ENCODE results near the gene APBB2. TPM values are rescaled to one million over a fixed set of nuclear protein-coding genes. Genes with fewer than 3 reads are reported as not detected.

The APBB2 gene
- total RNA-seq, 2 experiments from 2014 or later = 1.5 to 1.7 TPM

DNA sequence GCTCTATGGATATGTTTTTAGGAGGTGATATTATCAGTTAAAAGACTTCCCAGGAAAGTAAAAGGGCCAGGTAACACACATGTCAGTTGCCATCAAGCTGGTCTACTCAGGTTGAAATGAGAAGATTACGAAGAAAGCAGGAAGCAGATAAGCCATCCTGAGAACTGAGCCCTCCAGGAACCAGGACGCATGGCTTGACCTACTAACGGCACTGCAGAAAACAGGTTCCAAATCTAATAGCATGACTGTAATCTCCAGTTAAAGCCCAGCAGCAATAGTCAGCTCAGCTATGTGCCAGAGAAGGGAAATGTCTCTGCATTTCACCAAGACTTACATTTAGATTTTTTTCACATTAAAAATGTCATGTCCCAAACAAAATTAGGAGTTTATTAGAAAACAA lies 77.9 kb downstream of the APBB2 start:
- no peaks in the 10 kb centered on the region for H3K4me1 Mint-ChIP-seq (ENCODE audit: low read depth)
- no peak overlapping the region for H3K4me3 Mint-ChIP-seq
- intact Hi-C loops (cut with micrococcal nuclease) = no loop called here
- no peak overlapping the region for H3K27ac Mint-ChIP-seq
- DNase-seq = no peak
- ChIA-PET POLR2A (no interaction called here), CTCF (no interaction called here)
- H3K9me3 Mint-ChIP-seq = no peaks in the 10 kb centered on the region
- no peaks in the 10 kb centered on the region for H3K27me3 Mint-ChIP-seq
- no peaks in the 10 kb centered on the region for H3K36me3 Mint-ChIP-seq

DNA sequence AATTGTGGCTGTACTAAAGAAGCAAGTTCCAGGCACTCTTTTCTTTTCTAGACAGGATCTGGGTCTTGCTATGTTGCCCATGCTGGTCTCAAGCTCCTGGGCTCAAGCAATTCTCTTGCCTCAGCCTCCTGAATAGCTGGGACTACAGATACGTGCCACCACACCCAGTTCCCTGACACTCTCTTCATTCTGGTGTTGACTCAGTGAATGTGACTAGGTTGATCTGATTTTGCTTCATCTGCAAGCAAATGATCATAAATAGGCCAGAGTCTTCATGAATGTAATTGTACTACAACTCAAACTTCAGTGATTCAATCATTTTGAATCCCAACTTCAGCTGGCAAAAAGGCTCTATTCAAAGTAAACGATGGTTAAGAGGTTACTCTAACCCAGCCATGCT lies 78.5 kb downstream of the APBB2 start:
- Mint-ChIP-seq H3K4me1 (ENCODE audit: low read depth) (no peaks in the 10 kb centered on the region), H3K27ac (no peak overlapping the region), H3K9me3 (no peaks in the 10 kb centered on the region), H3K36me3 (no peaks in the 10 kb centered on the region), H3K27me3 (no peaks in the 10 kb centered on the region), H3K4me3 (no peak overlapping the region)
- intact Hi-C loops (cut with micrococcal nuclease) = no loop called here
- ChIA-PET POLR2A (no interaction called here), CTCF (no interaction called here)
- DNase-seq = no peak

DNA sequence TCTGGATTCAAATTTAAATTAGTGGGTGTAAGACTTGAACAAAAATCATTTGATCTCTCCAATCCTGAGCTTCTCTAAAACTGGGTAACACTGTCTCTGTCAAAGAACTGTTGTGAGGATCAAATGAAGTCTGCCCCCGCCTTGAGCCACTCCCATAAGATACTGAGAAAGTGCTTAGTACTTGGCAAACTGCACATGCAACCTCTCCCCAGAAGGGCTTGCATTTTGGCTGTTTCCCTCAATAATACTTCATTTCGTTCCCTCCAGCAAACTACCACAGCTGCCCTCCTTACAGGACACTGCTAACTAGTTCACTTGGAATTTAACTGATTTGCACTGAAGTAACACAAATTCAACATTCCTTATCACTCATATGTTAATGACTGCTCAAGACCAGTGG lies 79.8 kb downstream of the APBB2 start:
- ChIA-PET CTCF (no interaction called here), POLR2A (no interaction called here)
- intact Hi-C loops (cut with micrococcal nuclease) = no loop called here
- H3K4me3 Mint-ChIP-seq = no peak overlapping the region
- H3K36me3 Mint-ChIP-seq = no peaks in the 10 kb centered on the region
- no peak overlapping the region for H3K27ac Mint-ChIP-seq
- H3K27me3 Mint-ChIP-seq = no peaks in the 10 kb centered on the region
- no peaks in the 10 kb centered on the region for H3K4me1 Mint-ChIP-seq (ENCODE audit: low read depth)
- no peaks in the 10 kb centered on the region for H3K9me3 Mint-ChIP-seq
- DNase-seq = no peak

DNA sequence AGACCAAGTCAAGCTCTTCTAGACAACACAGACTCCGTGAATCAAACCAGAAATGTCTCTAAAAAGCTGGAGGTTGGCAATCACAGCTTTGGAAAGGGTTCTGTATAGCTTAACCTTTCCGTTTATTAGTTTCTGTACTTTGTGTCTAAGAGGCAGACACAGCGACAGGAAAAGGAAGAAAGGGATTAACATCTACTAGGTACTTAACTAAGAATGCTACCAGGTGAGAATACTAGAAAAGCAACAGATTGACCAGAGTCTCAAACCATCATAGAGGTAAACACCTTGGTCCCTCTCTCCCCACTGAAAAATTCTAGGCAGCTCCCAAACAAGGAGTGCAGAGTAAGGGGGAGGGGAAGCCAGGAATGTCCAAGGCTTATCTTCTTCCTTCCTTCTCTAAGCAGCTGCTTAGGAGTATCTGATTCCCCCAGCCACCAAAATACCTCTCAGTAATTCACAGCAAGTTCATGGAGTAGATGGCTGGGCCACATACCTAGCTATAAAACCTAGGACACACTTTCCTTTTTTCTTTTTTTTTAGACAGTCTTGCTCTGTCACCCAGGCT lies 80.8 kb downstream of the APBB2 start:
- ChIA-PET POLR2A (no interaction called here), CTCF (no interaction called here)
- intact Hi-C loops (cut with micrococcal nuclease) = no loop called here
- no peaks in the 10 kb centered on the region for H3K27me3 Mint-ChIP-seq
- no peaks in the 10 kb centered on the region for H3K4me1 Mint-ChIP-seq (ENCODE audit: low read depth)
- H3K9me3 Mint-ChIP-seq = no peaks in the 10 kb centered on the region
- no peak overlapping the region for H3K27ac Mint-ChIP-seq
- no peak for DNase-seq
- H3K36me3 Mint-ChIP-seq = no peaks in the 10 kb centered on the region
- no peak overlapping the region for H3K4me3 Mint-ChIP-seq

DNA sequence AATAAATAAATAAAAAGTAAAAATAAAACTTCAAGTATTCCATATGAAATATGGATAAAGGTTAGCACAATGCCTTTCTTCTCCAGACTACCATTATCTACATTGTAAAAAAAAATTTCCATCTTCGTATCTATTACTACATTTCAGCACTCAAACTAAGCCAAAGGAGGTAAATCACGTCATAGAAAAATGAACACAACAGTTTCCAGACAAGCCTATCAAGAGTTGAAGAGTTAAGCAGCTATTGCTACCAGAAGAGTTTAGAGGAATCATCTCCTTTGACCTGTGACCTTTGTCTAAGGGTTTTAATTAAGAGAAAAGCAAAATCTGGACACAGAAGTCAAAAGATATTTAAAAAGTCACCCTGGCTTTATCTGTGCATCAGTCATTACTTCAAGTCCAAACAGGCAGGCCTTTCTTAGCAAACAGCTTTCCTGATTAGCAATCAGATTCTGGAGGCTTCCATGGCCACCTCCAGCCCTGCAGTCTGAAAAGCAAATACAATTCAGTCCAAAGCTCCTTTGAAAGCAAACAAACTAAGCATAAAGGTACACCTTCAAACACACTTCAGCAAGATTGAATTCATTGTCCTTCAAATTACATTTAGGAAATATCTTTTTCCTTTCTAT lies 82.2 kb downstream of the APBB2 start:
- CTCF ChIA-PET = no interaction called here

DNA sequence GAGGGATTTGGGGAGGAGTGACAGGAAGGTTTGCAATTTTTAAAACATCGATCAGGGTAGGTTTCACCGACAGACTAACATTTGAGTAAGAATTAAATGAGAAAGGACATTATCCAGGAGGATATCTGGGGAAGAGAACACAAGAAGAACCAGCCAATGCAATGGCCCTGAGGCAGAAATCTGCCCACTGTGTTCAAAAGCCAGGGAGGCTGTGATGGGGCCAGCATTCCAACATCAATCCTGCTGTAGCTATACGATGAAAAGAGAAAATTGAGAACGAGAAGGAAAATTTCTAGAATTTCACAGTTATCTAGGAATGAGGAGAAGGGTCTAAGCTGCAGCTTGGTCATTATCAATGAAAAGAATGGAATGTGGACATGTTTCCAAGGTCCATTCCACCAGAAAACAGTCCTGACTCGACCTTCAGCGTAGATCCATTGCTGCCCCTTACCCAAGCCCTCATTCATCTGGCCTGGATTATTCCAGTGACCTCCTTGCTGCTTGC lies 84.4 kb downstream of the APBB2 start:
- ChIA-PET POLR2A (no interaction called here), CTCF (no interaction called here)
- no peaks in the 10 kb centered on the region for H3K36me3 Mint-ChIP-seq
- no peaks in the 10 kb centered on the region for H3K9me3 Mint-ChIP-seq
- no peak for DNase-seq
- intact Hi-C loops (cut with micrococcal nuclease) = no loop called here
- H3K4me1 Mint-ChIP-seq (ENCODE audit: low read depth) = no peaks in the 10 kb centered on the region
- H3K27me3 Mint-ChIP-seq = peaks cover 2% of the 10 kb centered on the region
- no peak overlapping the region for H3K4me3 Mint-ChIP-seq
- H3K27ac Mint-ChIP-seq = no peak overlapping the region

More for the DNA sequence above, 82.2 kb downstream of the APBB2 start:
- no peaks in the 10 kb centered on the region for H3K4me1 Mint-ChIP-seq (ENCODE audit: low read depth)
- DNase-seq = no peak
- intact Hi-C loops (cut with micrococcal nuclease) = no loop called here
- no peaks in the 10 kb centered on the region for H3K9me3 Mint-ChIP-seq
- H3K27ac Mint-ChIP-seq = no peak overlapping the region
- H3K4me3 Mint-ChIP-seq = no peak overlapping the region
- POLR2A ChIA-PET = no interaction called here
- peaks cover 2% of the 10 kb centered on the region for H3K27me3 Mint-ChIP-seq
- no peaks in the 10 kb centered on the region for H3K36me3 Mint-ChIP-seq

DNA sequence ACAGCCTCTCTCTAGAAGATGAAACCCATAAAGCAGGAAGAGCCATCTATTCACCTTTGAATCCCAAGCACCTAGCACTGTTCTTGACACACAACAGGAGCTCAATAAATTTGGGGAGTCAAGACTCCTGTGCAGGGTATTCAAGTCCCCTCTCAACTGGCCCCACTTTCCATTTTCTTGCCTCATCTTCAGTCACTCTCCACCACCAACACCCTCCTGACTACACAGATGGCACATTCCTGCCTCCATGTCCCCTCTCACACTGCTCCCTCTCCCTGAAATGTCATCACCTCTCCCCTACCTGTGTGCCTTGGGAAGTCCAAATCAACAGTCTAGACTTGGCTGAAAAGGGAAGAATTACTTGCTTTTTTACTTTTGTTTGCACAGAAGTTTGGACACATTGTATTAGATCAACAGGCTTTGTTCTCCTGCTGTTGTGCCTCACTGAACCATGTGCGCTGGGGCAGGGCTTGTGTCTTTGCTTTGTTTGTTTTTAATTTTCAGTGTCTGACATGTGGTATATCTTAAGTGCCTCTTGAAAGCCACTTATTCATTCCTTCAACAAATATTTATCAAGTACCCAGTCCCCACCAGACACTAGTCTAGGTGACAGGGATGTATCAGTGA lies 85.1 kb downstream of the APBB2 start:
- H3K4me1 Mint-ChIP-seq (ENCODE audit: low read depth) = no peaks in the 10 kb centered on the region
- no peaks in the 10 kb centered on the region for H3K36me3 Mint-ChIP-seq
- peaks cover 2% of the 10 kb centered on the region for H3K27me3 Mint-ChIP-seq
- H3K27ac Mint-ChIP-seq = no peak overlapping the region
- intact Hi-C loops (cut with micrococcal nuclease) = no loop called here
- no peak for DNase-seq
- ChIA-PET POLR2A (no interaction called here), CTCF (no interaction called here)
- no peaks in the 10 kb centered on the region for H3K9me3 Mint-ChIP-seq
- H3K4me3 Mint-ChIP-seq = no peak overlapping the region

DNA sequence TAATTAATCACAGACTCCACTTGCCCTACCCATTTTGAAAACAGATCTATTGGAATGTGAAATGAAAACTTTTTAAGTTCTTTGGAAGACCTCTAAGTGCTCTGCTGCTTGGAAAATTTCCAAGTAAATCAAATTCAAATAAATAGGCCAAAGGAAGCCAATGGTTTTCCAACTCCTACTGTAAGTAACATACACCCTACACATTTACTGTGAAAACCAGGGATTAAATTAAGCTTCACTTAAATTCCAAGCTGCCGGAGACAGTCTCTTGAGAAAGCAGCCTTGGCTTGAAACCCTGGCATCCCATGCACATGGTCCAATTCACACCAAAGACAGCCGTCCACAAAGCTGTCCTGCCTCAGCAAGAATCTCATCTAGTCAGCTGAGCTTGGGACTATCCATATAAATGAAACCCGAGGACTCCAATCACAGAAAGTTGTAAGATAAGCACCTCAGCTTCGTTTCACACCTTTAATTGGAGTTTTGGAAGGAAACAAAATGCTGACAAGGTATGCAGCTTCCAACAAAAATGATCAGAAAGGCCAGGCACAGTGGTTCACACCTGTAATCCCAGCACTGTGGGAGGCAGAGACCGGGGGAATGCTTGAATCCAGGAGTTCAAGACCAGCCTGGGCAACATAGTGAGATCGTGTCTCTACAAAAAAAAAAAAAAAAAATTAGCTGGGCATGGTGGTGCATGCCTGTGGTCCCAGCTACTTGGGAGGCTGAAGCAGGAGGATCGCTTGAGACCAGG lies 88.6 kb downstream of the APBB2 start:
- CTCF ChIA-PET = no interaction called here
- Mint-ChIP-seq H3K4me3 (no peak overlapping the region), H3K9me3 (no peaks in the 10 kb centered on the region), H3K4me1 (ENCODE audit: low read depth) (no peaks in the 10 kb centered on the region), H3K27ac (no peak overlapping the region), H3K36me3 (no peaks in the 10 kb centered on the region), H3K27me3 (peaks cover 2% of the 10 kb centered on the region)
- no peak for DNase-seq
- POLR2A ChIA-PET = interaction anchor here (0.7 kb wide), 1 partner anchor 8 kb away, joined by 4 read pairs; no protein-coding TSS in a partner anchor
- intact Hi-C loops (cut with micrococcal nuclease) = no loop called here

DNA sequence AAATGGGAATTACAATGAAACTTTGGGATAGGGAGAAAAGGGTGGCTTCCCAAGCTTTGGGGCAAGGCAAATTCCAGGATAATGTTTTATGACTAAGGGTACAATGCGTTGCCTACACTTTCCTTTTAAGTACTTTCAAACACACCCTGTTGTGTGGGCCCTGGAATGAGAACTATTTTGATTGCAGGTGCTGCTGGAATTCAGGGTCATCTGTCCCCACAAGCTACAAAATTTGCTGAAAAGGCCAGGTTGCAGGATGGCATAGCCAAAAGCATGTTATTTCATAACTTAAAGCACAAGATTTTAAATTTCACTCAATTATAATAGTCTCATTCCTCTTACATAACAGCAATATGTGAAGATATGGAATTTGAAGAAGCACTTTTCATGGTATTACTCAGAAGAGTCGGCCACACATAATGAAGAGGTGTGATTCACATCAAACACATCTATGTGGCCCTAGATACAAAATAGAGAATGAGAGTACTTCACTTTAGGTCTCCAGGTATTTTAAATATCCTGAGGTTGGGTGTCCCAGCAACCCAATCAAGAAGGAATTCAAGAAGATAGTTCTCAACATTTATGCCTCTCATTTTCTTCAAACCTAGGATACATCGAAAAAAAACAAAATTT lies 89.3 kb downstream of the APBB2 start:
- POLR2A ChIA-PET = no interaction called here
- no peak for DNase-seq
- H3K9me3 Mint-ChIP-seq = no peaks in the 10 kb centered on the region
- CTCF ChIA-PET = no interaction called here
- H3K4me1 Mint-ChIP-seq (ENCODE audit: low read depth) = no peaks in the 10 kb centered on the region
- H3K27me3 Mint-ChIP-seq = peaks cover 2% of the 10 kb centered on the region
- no peaks in the 10 kb centered on the region for H3K36me3 Mint-ChIP-seq
- no peak overlapping the region for H3K4me3 Mint-ChIP-seq
- intact Hi-C loops (cut with micrococcal nuclease) = no loop called here
- no peak overlapping the region for H3K27ac Mint-ChIP-seq

DNA sequence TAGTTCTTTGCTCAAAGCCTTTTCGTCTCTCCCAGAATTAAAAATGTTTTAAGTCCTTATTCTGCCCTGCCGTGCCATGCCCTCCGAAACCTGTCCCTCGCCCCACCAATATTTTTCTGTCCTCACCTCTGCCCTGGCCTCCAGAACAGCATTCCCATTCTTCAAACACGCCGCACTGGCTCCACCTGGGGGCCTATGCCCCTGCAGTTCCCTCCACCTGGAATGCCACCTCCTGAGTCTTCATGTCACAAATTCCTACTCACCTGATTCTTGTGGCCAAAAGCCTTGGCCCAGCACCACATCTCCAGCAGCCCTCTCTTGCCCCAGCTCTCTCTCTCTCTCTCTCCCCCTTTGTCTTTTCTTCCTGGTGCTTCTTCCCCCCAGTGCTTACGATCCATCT lies 91.6 kb downstream of the APBB2 start:
- DNase-seq = no peak
- Mint-ChIP-seq H3K9me3 (no peaks in the 10 kb centered on the region), H3K27me3 (peaks cover 2% of the 10 kb centered on the region), H3K36me3 (no peaks in the 10 kb centered on the region), H3K4me3 (no peak overlapping the region), H3K4me1 (ENCODE audit: low read depth) (no peaks in the 10 kb centered on the region), H3K27ac (no peak overlapping the region)
- intact Hi-C loops (cut with micrococcal nuclease) = no loop called here
- ChIA-PET CTCF (no interaction called here), POLR2A (no interaction called here)

DNA sequence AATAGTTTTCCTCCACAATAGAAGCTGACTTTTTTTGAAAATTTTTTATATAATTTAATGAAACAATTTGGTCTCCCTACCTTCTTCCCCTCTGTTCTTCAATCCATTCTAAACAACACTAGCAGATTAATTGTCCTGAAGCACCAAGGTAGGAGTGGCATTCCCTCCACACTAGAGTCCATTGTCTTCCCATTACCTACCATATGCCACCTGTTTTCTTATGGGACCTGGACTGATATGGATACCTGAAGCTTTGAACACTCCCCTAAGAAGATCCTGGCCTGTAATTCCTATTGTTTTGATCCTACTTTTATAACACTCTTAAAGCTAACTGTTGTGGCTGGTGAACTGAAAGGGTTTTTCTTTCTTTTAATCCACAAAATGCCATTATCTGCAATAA lies 92.0 kb downstream of the APBB2 start:
- Mint-ChIP-seq H3K4me1 (ENCODE audit: low read depth) (no peaks in the 10 kb centered on the region), H3K27ac (no peak overlapping the region), H3K27me3 (peaks cover under 1% of the 10 kb centered on the region), H3K36me3 (no peaks in the 10 kb centered on the region), H3K9me3 (no peaks in the 10 kb centered on the region), H3K4me3 (no peak overlapping the region)
- intact Hi-C loops (cut with micrococcal nuclease) = no loop called here
- no peak for DNase-seq
- POLR2A ChIA-PET = no interaction called here
- CTCF ChIA-PET = no interaction called here

DNA sequence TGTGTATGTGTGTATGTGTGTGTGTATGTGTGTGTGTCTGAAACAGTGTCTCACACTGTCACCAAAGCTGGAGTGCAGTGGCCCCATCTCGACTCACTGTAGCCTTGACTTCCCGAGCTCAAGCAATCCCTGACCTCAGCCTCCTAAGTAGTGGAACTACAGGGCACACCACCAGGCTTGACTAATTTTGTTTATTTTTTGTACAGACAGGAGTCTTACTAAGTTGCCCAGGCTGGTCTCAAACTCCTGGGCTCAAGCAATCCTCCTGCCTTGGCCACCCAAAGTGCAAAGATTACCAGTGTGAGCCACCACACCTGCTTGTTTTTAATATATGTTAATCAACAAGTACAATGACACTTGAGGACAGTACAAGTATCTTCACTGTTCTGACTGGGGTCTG lies 92.4 kb downstream of the APBB2 start:
- Mint-ChIP-seq H3K27me3 (no peaks in the 10 kb centered on the region), H3K9me3 (no peaks in the 10 kb centered on the region), H3K4me1 (ENCODE audit: low read depth) (no peaks in the 10 kb centered on the region), H3K36me3 (no peaks in the 10 kb centered on the region), H3K27ac (no peak overlapping the region), H3K4me3 (no peak overlapping the region)
- intact Hi-C loops (cut with micrococcal nuclease) = no loop called here
- DNase-seq = no peak
- CTCF ChIA-PET = interaction anchor here (0.6 kb wide), 1 partner anchor 54 kb away, joined by 3 read pairs; no protein-coding TSS in a partner anchor
- POLR2A ChIA-PET = no interaction called here

All from activated CD4-positive, alpha-beta memory T cell treated with anti-CD3 and anti-CD28 coated beads for 36 hours (primary cell).